H1 (cell line): ENCODE data around the gene ADIPOR1. TPM values are rescaled to one million over a fixed set of nuclear protein-coding genes. Genes with fewer than 3 reads are reported as not detected.

Experiments used
- CTCF ChIA-PET: fragments of 300-600 bp; sonication (Branson Sonifier 250); formaldehyde crosslinking; loops from one replicate; lab custom pipeline; 2021; ENCODE audit not compliant: partially characterized antibody; lab: Charles Lee
- POLR2A ChIA-PET: fragments of 300-600 bp; sonication (Branson Sonifier 250); formaldehyde crosslinking; loops from one replicate; lab custom pipeline; 2021; ENCODE audit warnings: inconsistent platforms; ENCODE audit not compliant: partially characterized antibody; lab: Charles Lee
- DNase-seq, 2 experiments: peaks; one replicate each; pipeline versions ENCODE4 v3.0.0 to v3.0.0-alpha.2; 2010 to 2022; ENCODE audit warnings: low spot score in 2 of 2, low read depth in 1 of 2, mixed read lengths in 1 of 2
- FAIRE-seq: peaks from 2 replicates; lab custom pipeline; 2011; peaks lifted over from hg19 to GRCh38; lab: Jason Lieb, UNC
- H2AFZ ChIP-seq: 2 replicates; pipeline ENCODE4 v1.8.1; 2012; ENCODE audit warnings: low read length, inconsistent platforms
- H2AK5ac ChIP-seq: 2 replicates; pipeline ENCODE4 v1.6.1; 2013; ENCODE audit warnings: low read depth, low read length
- H2BK120ac ChIP-seq: replicated peaks from 2 replicates; pipeline ENCODE3; 2013; ENCODE audit warnings: low read depth, low read length, inconsistent platforms
- H2BK12ac ChIP-seq: 2 replicates; pipeline ENCODE4 v1.6.1; 2013; ENCODE audit warnings: low read depth, low read length
- H2BK15ac ChIP-seq: 2 replicates; pipeline ENCODE4 v1.6.1; 2013; ENCODE audit warnings: low read length
- H2BK20ac ChIP-seq: 2 replicates; pipeline ENCODE4 v1.6.1; 2013; ENCODE audit warnings: low read length
- H2BK5ac ChIP-seq: 2 replicates; pipeline ENCODE4 v1.6.1; 2013; ENCODE audit warnings: low read depth, low read length
- H3K14ac ChIP-seq: 2 replicates; pipeline ENCODE4 v1.6.1; 2013; ENCODE audit warnings: inconsistent platforms; ENCODE audit not compliant: insufficient read length
- H3K18ac ChIP-seq: 2 replicates; pipeline ENCODE4 v1.6.1; 2013; ENCODE audit warnings: low read length; ENCODE audit errors: extremely low read depth
- H3K23ac ChIP-seq: 2 replicates; pipeline ENCODE4 v1.6.1; 2013; ENCODE audit warnings: inconsistent platforms; ENCODE audit not compliant: insufficient read length
- H3K23me2 ChIP-seq: 2 replicates; pipeline ENCODE4 v1.6.1; 2013; ENCODE audit warnings: low read depth, low read length
- H3K27ac ChIP-seq: 2 replicates; pipeline ENCODE4 v1.6.1; 2011; ENCODE audit warnings: low read depth, low read length, inconsistent platforms
- H3K27me3 ChIP-seq, 4 experiments: replicated peaks in 1 of 4; 1 replicate in 1 of 4; 2 replicates in 3 of 4; pipeline versions ENCODE4 v1.6.1 to v1.8.1; 2011 to 2013; ENCODE audit warnings: low read length in 3 of 4, mild to moderate bottlenecking in 3 of 4, inconsistent platforms in 2 of 4, mixed read lengths in 2 of 4, moderate library complexity in 1 of 4; ENCODE audit not compliant: control insufficient read depth in 3 of 4, insufficient read depth in 3 of 4; ENCODE audit errors: extremely low read depth in 1 of 4
- H3K36me3 ChIP-seq, 4 experiments: 2 replicates each; pipeline versions ENCODE4 v1.6.1 to v1.8.1; 2011 to 2013; ENCODE audit warnings: mild to moderate bottlenecking in 4 of 4, low read length in 3 of 4, moderate library complexity in 2 of 4, control low read depth in 1 of 4, inconsistent platforms in 1 of 4; ENCODE audit not compliant: insufficient read depth in 4 of 4, control insufficient read depth in 2 of 4
- H3K4ac ChIP-seq: replicated peaks from 2 replicates; pipeline ENCODE3; 2013; ENCODE audit warnings: low read length, low read depth, mixed read lengths, inconsistent platforms; ENCODE audit not compliant: insufficient read length
- H3K4me1 ChIP-seq, 4 experiments: replicated peaks in 1 of 4; 1 replicate in 1 of 4; 2 replicates in 3 of 4; pipeline versions ENCODE4 v1.6.1 to v1.8.1; 2011 to 2013; ENCODE audit warnings: low read length in 3 of 4, inconsistent platforms in 2 of 4, mixed read lengths in 1 of 4; ENCODE audit not compliant: insufficient read depth in 4 of 4, control insufficient read depth in 3 of 4
- H3K4me2 ChIP-seq, 2 experiments: 2 replicates each; pipeline versions ENCODE4 v1.6.1 to v1.8.1; 2011 to 2013; ENCODE audit warnings: low read depth in 2 of 2, low read length in 2 of 2, control low read depth in 1 of 2, inconsistent platforms in 1 of 2, mild to moderate bottlenecking in 1 of 2; ENCODE audit not compliant: insufficient read depth in 1 of 2
- H3K4me3 ChIP-seq, 4 experiments: fragments of 200-600, 300-600 bp in 1 of 4; sonication (generic), shearing (Covaris generic), sonication (Bioruptor Twin) in 1 of 4; 2 replicates each; pipeline versions ENCODE4 v1.5.1 to v1.8.1; 2011 to 2016; ENCODE audit warnings: low read length in 4 of 4, low read depth in 3 of 4, control low read depth in 2 of 4, inconsistent platforms in 2 of 4, mild to moderate bottlenecking in 2 of 4, mixed read lengths in 1 of 4, moderate library complexity in 1 of 4; ENCODE audit not compliant: insufficient read depth in 2 of 4; ENCODE audit errors: extremely low read depth in 1 of 4
- H3K56ac ChIP-seq: replicated peaks from 2 replicates; pipeline ENCODE3; 2013; ENCODE audit warnings: low read depth, mild to moderate bottlenecking, mixed read lengths, low read length, inconsistent platforms; ENCODE audit not compliant: insufficient read length
- H3K79me1 ChIP-seq: 2 replicates; pipeline ENCODE4 v1.6.1; 2013; ENCODE audit warnings: low read depth, low read length, control low read depth
- H3K79me2 ChIP-seq, 2 experiments: 2 replicates each; pipeline versions ENCODE4 v1.6.1 to v1.8.1; 2012 to 2013; ENCODE audit warnings: low read length in 2 of 2, mild to moderate bottlenecking in 2 of 2, inconsistent platforms in 1 of 2; ENCODE audit not compliant: insufficient read depth in 2 of 2, control insufficient read depth in 1 of 2
- H3K9ac ChIP-seq, 4 experiments: replicated peaks in 1 of 4; 1 replicate in 1 of 4; 2 replicates in 3 of 4; pipeline versions ENCODE4 v1.6.1 to v1.8.1; 2011 to 2013; ENCODE audit warnings: low read depth in 3 of 4, low read length in 3 of 4, control low read depth in 2 of 4, mild to moderate bottlenecking in 2 of 4, moderate library complexity in 2 of 4, inconsistent platforms in 1 of 4; ENCODE audit errors: extremely low read depth in 1 of 4
- H3K9me3 ChIP-seq, 2 experiments: 2 replicates each; pipeline versions ENCODE4 v1.6.1 to v1.8.1; 2012 to 2013; ENCODE audit warnings: mild to moderate bottlenecking in 2 of 2, moderate library complexity in 2 of 2, control low read depth in 1 of 2, inconsistent platforms in 1 of 2, low read depth in 1 of 2, low read length in 1 of 2, mixed read lengths in 1 of 2; ENCODE audit not compliant: insufficient read depth in 2 of 2
- H4K20me1 ChIP-seq, 2 experiments: replicated peaks in 1 of 2; 2 replicates each; pipeline versions ENCODE3 to v1.8.1; 2011 to 2013; ENCODE audit warnings: inconsistent platforms in 2 of 2, low read length in 2 of 2, mild to moderate bottlenecking in 1 of 2; ENCODE audit not compliant: insufficient read depth in 2 of 2, control insufficient read depth in 1 of 2
- H4K5ac ChIP-seq: 2 replicates; pipeline ENCODE4 v1.6.1; 2013; ENCODE audit warnings: low read length, low read depth, mixed read lengths, inconsistent platforms; ENCODE audit not compliant: insufficient read length
- H4K8ac ChIP-seq: 2 replicates; pipeline ENCODE4 v1.8.0; 2013; ENCODE audit warnings: mild to moderate bottlenecking, moderate library complexity, low read length, inconsistent platforms; ENCODE audit not compliant: insufficient read depth; ENCODE audit errors: extremely low read depth
- H4K91ac ChIP-seq: replicated peaks from 2 replicates; pipeline ENCODE3; 2013; ENCODE audit warnings: low read length, mixed read lengths, inconsistent platforms; ENCODE audit not compliant: insufficient read length
- RNF2 ChIP-seq: fragments of 200-900, 300-1000 bp; sonication (generic); IDR thresholded peaks from 2 replicates; pipeline ENCODE4 v1.7.1; 2016; ENCODE audit warnings: borderline replicate concordance, low read depth, mild to moderate bottlenecking, antibody characterized with exemption, low read length; ENCODE audit not compliant: poor library complexity, severe bottlenecking; ENCODE audit errors: missing control alignments
- ZNF274 ChIP-seq: IDR thresholded peaks from 2 replicates; pipeline ENCODE4 v1.7.0; 2012; ENCODE audit warnings: low read length, borderline replicate concordance; ENCODE audit errors: extremely low read depth
- WGBS, 2 experiments: shearing (Covaris generic) in 1 of 2; methylation state at CpG; one replicate each; pipeline versions ENCODE4 v1.1.6 to v1.1.7; 2013 to 2015; ENCODE audit warnings: low lambda C conversion rate in 2 of 2, mixed read lengths in 2 of 2, inconsistent platforms in 1 of 2, low coverage in 1 of 2, missing lambda C conversion rate in 1 of 2; ENCODE audit not compliant: insufficient replicate concordance in 2 of 2, insufficient coverage in 1 of 2, insufficient read length in 1 of 2; ENCODE audit errors: extremely low coverage in 1 of 2, missing lambda C conversion rate in 1 of 2; 5-methylcytosine and 5-hydroxymethylcytosine counted together
- polyA plus RNA-seq, 7 experiments: library from polyadenylated mRNA; depleted of rRNA in 3 of 7; stranded (reverse) in 5 of 7; unstranded in 2 of 7; fragments of >200 nt in 5 of 7; fragments of 200-250 nt in 2 of 7; gene quantifications; 1 replicate in 5 of 7; 2 replicates in 1 of 7; 4 replicates in 1 of 7; pipeline versions ENCODE4 v1.2.1 to v1.2.3, GENCODE V29; 2011 to 2013; ENCODE audit warnings: missing spikeins in 2 of 7, mixed read lengths in 2 of 7
- total RNA-seq: library from RNA; stranded (reverse); fragmentation: NEBNext Ultra II Directional; extraction: Animal tissue kit (Norgen Biotek cat#: 25700); gene quantifications from 2 replicates; pipeline ENCODE4 v1.2.1, GENCODE V29; 2021

The ADIPOR1 gene
- total and polyA plus RNA-seq, 2 of the 8 experiments (the other 6 are each of a cell fraction or from before 2014, with no cell fraction given): 69.8 to 118 TPM

- no peak overlapping the region for H2BK15ac ChIP-seq
- no peak overlapping the region for H2BK20ac ChIP-seq
- no peaks in the 10 kb centered on the region for H4K20me1 ChIP-seq
- no peaks in the 10 kb centered on the region for H3K79me2 ChIP-seq
- no peak overlapping the region for H3K4me3 ChIP-seq
- H3K4me2 ChIP-seq: no peak overlapping the region
- FAIRE-seq: no peak
- H3K9me3 ChIP-seq: no peaks in the 10 kb centered on the region
- no peak overlapping the region for H3K4ac ChIP-seq
- no peak overlapping the region for H4K91ac ChIP-seq
- H3K9ac ChIP-seq: no peak overlapping the region
- H3K23me2 ChIP-seq: no peaks in the 10 kb centered on the region
- POLR2A ChIA-PET: interaction anchor here (0.7 to 1.2 kb wide), 2 partner anchors 8 to 10 kb away, joined by 3 to 4 read pairs; no protein-coding TSS in a partner anchor
- H3K27me3 ChIP-seq: no peaks in the 10 kb centered on the region
- TF ChIP-seq RNF2 (no peak), ZNF274 (no peak)
- TF ChIP-seq, all 59 proteins: peak for 0
- H3K56ac ChIP-seq: no peak overlapping the region
- H4K5ac ChIP-seq: no peak overlapping the region
- H3K23ac ChIP-seq: no peak overlapping the region
- no peak overlapping the region for H3K18ac ChIP-seq
- no peak overlapping the region for H4K8ac ChIP-seq
- no peak overlapping the region for H3K27ac ChIP-seq
- CTCF ChIA-PET: interaction anchor here (1.1 kb wide), 1 partner anchor 11 kb away, joined by 3 read pairs; no protein-coding TSS in a partner anchor
- 90% methylated on average over 4 of the region's 4 CpGs; no CpG with 5 or more reads in 1 of the 2 experiments for whole genome bisulfite sequencing, 2 experiments
- H2BK5ac ChIP-seq: no peak overlapping the region
- no peak overlapping the region for H2AFZ ChIP-seq
- H2AK5ac ChIP-seq: no peak overlapping the region
- no peak overlapping the region for H2BK120ac ChIP-seq
- H3K14ac ChIP-seq: no peak overlapping the region
- no peaks in the 10 kb centered on the region for H3K79me1 ChIP-seq
- H3K36me3 ChIP-seq: peaks cover 0 to 17% (median under 1%) of the 10 kb centered on the region in 4 experiments; a peak in 4 of 8 replicates
- no peak for DNase-seq
- no peak overlapping the region for H2BK12ac ChIP-seq
- H3K4me1 ChIP-seq: no peaks in the 10 kb centered on the region
Observed at GRCh38 chr1:202901555-202901954, 56.6 kb downstream of the ADIPOR1 start.
